Testis (tissue), 2 donors: Measurements from ENCODE around the gene MFSD12.

Experiments
- CTCF ChIP-seq, 3 experiments: fragments of 450-650 bp in 2 of 3; fragments of 200-600 bp in 1 of 3; sonication (generic) in 1 of 3; IDR thresholded peaks; one replicate each; pipeline ENCODE4 v1.5.1; 2016 to 2019; ENCODE audit warnings: antibody characterized with exemption in 3 of 3, mild to moderate bottlenecking in 2 of 3, moderate library complexity in 1 of 3
- POLR2A ChIP-seq: fragments of 450-650 bp; IDR thresholded peaks from one replicate; pipeline ENCODE4 v1.6.1; 2017; ENCODE audit warnings: antibody characterized with exemption, mild to moderate bottlenecking, moderate library complexity

- TF ChIP-seq CTCF (IDR thresholded peaks at IDR 0.05), result no peak
- TF ChIP-seq POLR2A, result no peak
These were observed 36.3 kb downstream of the MFSD12 start for GRCh38 chr19:3521104-3521445.
